ENCODE data around the gene CSNK1A1L.
"Not testable (repeated sequence)": the region's sequence is repeated elsewhere in the genome, so short reads cannot be mapped to it uniquely, and the experiment has no call there.

Gene CSNK1A1L

DNA sequence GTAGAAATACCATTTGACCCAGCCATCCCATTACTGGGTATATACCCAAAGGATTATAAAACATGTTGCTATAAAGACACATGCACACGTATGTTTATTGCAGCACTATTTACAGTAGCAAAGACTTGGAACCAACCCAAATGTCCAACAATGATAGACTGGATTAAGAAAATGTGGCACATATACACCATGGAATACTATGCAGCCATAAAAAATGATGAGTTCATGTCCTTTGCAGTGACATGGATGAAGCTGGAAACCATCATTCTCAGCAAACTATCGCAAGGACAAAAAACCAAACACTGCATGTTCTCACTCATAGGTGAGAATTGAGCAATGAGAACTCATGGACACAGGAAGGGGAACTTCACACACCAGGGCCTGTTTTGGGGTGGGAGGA is 49.2 kb downstream of the CSNK1A1L start:
- DNase-seq: not testable (repeated sequence)

All from right kidney (tissue), 1 donor.